ENCODE measurements around the gene UBR1.

DNA sequence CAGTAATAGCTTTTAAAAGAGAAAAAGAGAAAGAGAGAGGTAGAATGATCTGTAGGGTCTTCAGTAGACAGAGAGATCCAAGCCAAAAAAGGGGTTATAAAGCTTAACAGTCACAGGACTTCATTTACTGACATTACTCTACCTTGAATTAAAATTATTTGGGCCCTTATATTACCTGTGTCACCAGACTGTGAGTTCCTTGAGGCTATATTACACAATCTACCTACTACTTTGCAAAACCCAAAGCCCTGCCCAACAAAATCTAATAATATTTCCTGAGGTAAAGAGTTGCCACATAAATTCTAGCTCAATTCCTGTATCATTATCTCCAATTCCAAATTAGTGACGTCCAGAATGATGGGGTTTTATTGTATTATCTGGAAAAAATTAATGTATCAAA, 1.9 kb downstream of the UBR1 start:
- TF ChIP-seq, protein P1, sequence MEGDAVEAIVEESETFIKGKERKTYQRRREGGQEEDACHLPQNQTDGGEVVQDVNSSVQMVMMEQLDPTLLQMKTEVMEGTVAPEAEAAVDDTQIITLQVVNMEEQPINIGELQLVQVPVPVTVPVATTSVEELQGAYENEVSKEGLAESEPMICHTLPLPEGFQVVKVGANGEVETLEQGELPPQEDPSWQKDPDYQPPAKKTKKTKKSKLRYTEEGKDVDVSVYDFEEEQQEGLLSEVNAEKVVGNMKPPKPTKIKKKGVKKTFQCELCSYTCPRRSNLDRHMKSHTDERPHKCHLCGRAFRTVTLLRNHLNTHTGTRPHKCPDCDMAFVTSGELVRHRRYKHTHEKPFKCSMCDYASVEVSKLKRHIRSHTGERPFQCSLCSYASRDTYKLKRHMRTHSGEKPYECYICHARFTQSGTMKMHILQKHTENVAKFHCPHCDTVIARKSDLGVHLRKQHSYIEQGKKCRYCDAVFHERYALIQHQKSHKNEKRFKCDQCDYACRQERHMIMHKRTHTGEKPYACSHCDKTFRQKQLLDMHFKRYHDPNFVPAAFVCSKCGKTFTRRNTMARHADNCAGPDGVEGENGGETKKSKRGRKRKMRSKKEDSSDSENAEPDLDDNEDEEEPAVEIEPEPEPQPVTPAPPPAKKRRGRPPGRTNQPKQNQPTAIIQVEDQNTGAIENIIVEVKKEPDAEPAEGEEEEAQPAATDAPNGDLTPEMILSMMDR (IDR thresholded peaks at IDR 0.05; ENCODE audit: extremely low read depth in 1 of 2, insufficient read depth in 1 of 2, low read depth in 1 of 2, low read length in 2 of 2), result no peak
- TF ChIP-seq EZH2 (IDR thresholded peaks at IDR 0.05; ENCODE audit: borderline replicate concordance, low read depth, low read length, severe bottlenecking) (no peak), POLR2AphosphoS5 (IDR thresholded peaks at IDR 0.05; ENCODE audit: insufficient read depth, low read depth, low read length) (no peak), POLR2A (IDR thresholded peaks at IDR 0.05; ENCODE audit: low read depth, low read length) (no peak)
- TF ChIP-seq, protein P2, sequence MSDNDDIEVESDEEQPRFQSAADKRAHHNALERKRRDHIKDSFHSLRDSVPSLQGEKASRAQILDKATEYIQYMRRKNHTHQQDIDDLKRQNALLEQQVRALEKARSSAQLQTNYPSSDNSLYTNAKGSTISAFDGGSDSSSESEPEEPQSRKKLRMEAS (IDR thresholded peaks at IDR 0.05; ENCODE audit: insufficient read depth, insufficient read length), result no peak
